Measurements from ENCODE around the gene PRF1.
"Not testable (repeated sequence)": the region's sequence is repeated elsewhere in the genome, so short reads cannot be mapped to it uniquely, and the experiment has no call there.

The PRF1 gene

GRCh38 chr10:70618663-70619062 is 16.1 kb upstream of the PRF1 start:
- H3K9ac ChIP-seq (ENCODE audit: low read depth in 1 of 2, low read length in 2 of 2), result no peak overlapping the region
- no peak overlapping the region for H3K4me3 ChIP-seq (ENCODE audit: low read depth in 1 of 2, low read length in 2 of 2)
- no peak overlapping the region for H3K27ac ChIP-seq (ENCODE audit: low read depth, low read length)
- H3K27me3 ChIP-seq (ENCODE audit: control insufficient read depth in 1 of 2, insufficient read depth in 2 of 2, low read length in 2 of 2), result no peaks in the 10 kb centered on the region
- no peaks in the 10 kb centered on the region for H3K4me1 ChIP-seq (ENCODE audit: control insufficient read depth in 1 of 2, insufficient read depth in 2 of 2, low read length in 2 of 2)
- H3K36me3 ChIP-seq (ENCODE audit: control insufficient read depth in 1 of 2, insufficient read depth in 2 of 2, low read length in 2 of 2), result no peaks in the 10 kb centered on the region
- H3K9me3 ChIP-seq (ENCODE audit: control insufficient read depth in 1 of 2, low read length in 2 of 2), result peaks cover 3 to 6% of the 10 kb centered on the region in 2 donors

- Histone ChIP-seq H3K4me3 (ENCODE audit: low read depth in 1 of 2, low read length in 2 of 2) (no peak overlapping the region), H3K27ac (ENCODE audit: low read depth, low read length) (no peak overlapping the region), H3K4me1 (ENCODE audit: control insufficient read depth in 1 of 2, insufficient read depth in 2 of 2, low read length in 2 of 2) (no peaks in the 10 kb centered on the region), H3K27me3 (ENCODE audit: control insufficient read depth in 1 of 2, insufficient read depth in 2 of 2, low read length in 2 of 2) (no peaks in the 10 kb centered on the region), H3K36me3 (ENCODE audit: control insufficient read depth in 1 of 2, insufficient read depth in 2 of 2, low read length in 2 of 2) (no peaks in the 10 kb centered on the region), H3K9me3 (ENCODE audit: control insufficient read depth in 1 of 2, low read length in 2 of 2) (peaks cover 3 to 6% of the 10 kb centered on the region in 2 donors), H3K9ac (ENCODE audit: low read depth in 1 of 2, low read length in 2 of 2) (no peak overlapping the region)
Observed at GRCh38 chr10:70617798-70618568, 15.4 kb upstream of the PRF1 start.

GRCh38 chr10:70616761-70617160 is 14.2 kb upstream of the PRF1 start:
- Histone ChIP-seq H3K4me1 (ENCODE audit: control insufficient read depth in 1 of 2, insufficient read depth in 2 of 2, low read length in 2 of 2) (no peaks in the 10 kb centered on the region), H3K9ac (ENCODE audit: low read depth in 1 of 2, low read length in 2 of 2) (no peak overlapping the region), H3K36me3 (ENCODE audit: control insufficient read depth in 1 of 2, insufficient read depth in 2 of 2, low read length in 2 of 2) (no peaks in the 10 kb centered on the region), H3K4me3 (ENCODE audit: low read depth in 1 of 2, low read length in 2 of 2) (no peak overlapping the region), H3K9me3 (ENCODE audit: control insufficient read depth in 1 of 2, low read length in 2 of 2) (peaks cover 3 to 6% of the 10 kb centered on the region in 2 donors), H3K27me3 (ENCODE audit: control insufficient read depth in 1 of 2, insufficient read depth in 2 of 2, low read length in 2 of 2) (no peaks in the 10 kb centered on the region), H3K27ac (ENCODE audit: low read depth, low read length) (no peak overlapping the region)

- Histone ChIP-seq H3K27me3 (ENCODE audit: control insufficient read depth in 1 of 2, insufficient read depth in 2 of 2, low read length in 2 of 2) (no peaks in the 10 kb centered on the region), H3K27ac (ENCODE audit: low read depth, low read length) (no peak overlapping the region), H3K9ac (ENCODE audit: low read depth in 1 of 2, low read length in 2 of 2) (no peak overlapping the region), H3K4me3 (ENCODE audit: low read depth in 1 of 2, low read length in 2 of 2) (no peak overlapping the region), H3K4me1 (ENCODE audit: control insufficient read depth in 1 of 2, insufficient read depth in 2 of 2, low read length in 2 of 2) (no peaks in the 10 kb centered on the region), H3K9me3 (ENCODE audit: control insufficient read depth in 1 of 2, low read length in 2 of 2) (peaks cover 3 to 6% of the 10 kb centered on the region in 2 donors), H3K36me3 (ENCODE audit: control insufficient read depth in 1 of 2, insufficient read depth in 2 of 2, low read length in 2 of 2) (no peaks in the 10 kb centered on the region)
Observed at GRCh38 chr10:70615784-70616522, 13.4 kb upstream of the PRF1 start.

- Histone ChIP-seq H3K36me3 (ENCODE audit: control insufficient read depth in 1 of 2, insufficient read depth in 2 of 2, low read length in 2 of 2) (no peaks in the 10 kb centered on the region), H3K4me1 (ENCODE audit: control insufficient read depth in 1 of 2, insufficient read depth in 2 of 2, low read length in 2 of 2) (no peaks in the 10 kb centered on the region), H3K4me3 (ENCODE audit: low read depth in 1 of 2, low read length in 2 of 2) (no peak overlapping the region), H3K9me3 (ENCODE audit: control insufficient read depth in 1 of 2, low read length in 2 of 2) (peaks cover under 1 to 3% of the 10 kb centered on the region in 2 donors), H3K27ac (ENCODE audit: low read depth, low read length) (no peak overlapping the region), H3K27me3 (ENCODE audit: control insufficient read depth in 1 of 2, insufficient read depth in 2 of 2, low read length in 2 of 2) (no peaks in the 10 kb centered on the region), H3K9ac (ENCODE audit: low read depth in 1 of 2, low read length in 2 of 2) (no peak overlapping the region)
Observed at GRCh38 chr10:70615211-70615610, 12.7 kb upstream of the PRF1 start.

GRCh38 chr10:70614364-70614763 is 11.8 kb upstream of the PRF1 start:
- H3K9me3 ChIP-seq (ENCODE audit: control insufficient read depth in 1 of 2, low read length in 2 of 2); H3K4me3 ChIP-seq (ENCODE audit: low read depth in 1 of 2, low read length in 2 of 2); H3K4me1 ChIP-seq (ENCODE audit: control insufficient read depth in 1 of 2, insufficient read depth in 2 of 2, low read length in 2 of 2); H3K27ac ChIP-seq (ENCODE audit: low read depth, low read length); H3K36me3 ChIP-seq (ENCODE audit: control insufficient read depth in 1 of 2, insufficient read depth in 2 of 2, low read length in 2 of 2); H3K27me3 ChIP-seq (ENCODE audit: control insufficient read depth in 1 of 2, insufficient read depth in 2 of 2, low read length in 2 of 2); H3K9ac ChIP-seq (ENCODE audit: low read depth in 1 of 2, low read length in 2 of 2): not testable (repeated sequence)

GRCh38 chr10:70613941-70614340 is 11.4 kb upstream of the PRF1 start:
- H3K27me3 ChIP-seq (ENCODE audit: control insufficient read depth in 1 of 2, insufficient read depth in 2 of 2, low read length in 2 of 2), result no peaks in the 10 kb centered on the region
- H3K4me3 ChIP-seq (ENCODE audit: low read depth in 1 of 2, low read length in 2 of 2), result no peak overlapping the region
- H3K9ac ChIP-seq (ENCODE audit: low read depth in 1 of 2, low read length in 2 of 2), result no peak overlapping the region
- no peaks in the 10 kb centered on the region for H3K4me1 ChIP-seq (ENCODE audit: control insufficient read depth in 1 of 2, insufficient read depth in 2 of 2, low read length in 2 of 2)
- no peak overlapping the region for H3K27ac ChIP-seq (ENCODE audit: low read depth, low read length)
- no peaks in the 10 kb centered on the region for H3K36me3 ChIP-seq (ENCODE audit: control insufficient read depth in 1 of 2, insufficient read depth in 2 of 2, low read length in 2 of 2)
- H3K9me3 ChIP-seq (ENCODE audit: control insufficient read depth in 1 of 2, low read length in 2 of 2), result no peaks in the 10 kb centered on the region

GRCh38 chr10:70607936-70608335 is 5.4 kb upstream of the PRF1 start:
- H3K4me1 ChIP-seq (ENCODE audit: control insufficient read depth in 1 of 2, insufficient read depth in 2 of 2, low read length in 2 of 2), result no peaks in the 10 kb centered on the region
- H3K9me3 ChIP-seq (ENCODE audit: control insufficient read depth in 1 of 2, low read length in 2 of 2), result no peaks in the 10 kb centered on the region
- no peaks in the 10 kb centered on the region for H3K36me3 ChIP-seq (ENCODE audit: control insufficient read depth in 1 of 2, insufficient read depth in 2 of 2, low read length in 2 of 2)
- H3K27me3 ChIP-seq (ENCODE audit: control insufficient read depth in 1 of 2, insufficient read depth in 2 of 2, low read length in 2 of 2), result no peaks in the 10 kb centered on the region
- no peak overlapping the region for H3K9ac ChIP-seq (ENCODE audit: low read depth in 1 of 2, low read length in 2 of 2)
- H3K27ac ChIP-seq (ENCODE audit: low read depth, low read length), result no peak overlapping the region
- H3K4me3 ChIP-seq (ENCODE audit: low read depth in 1 of 2, low read length in 2 of 2), result no peak overlapping the region

- H3K36me3 ChIP-seq (ENCODE audit: control insufficient read depth in 1 of 2, insufficient read depth in 2 of 2, low read length in 2 of 2), result no peaks in the 10 kb centered on the region
- no peak overlapping the region for H3K27ac ChIP-seq (ENCODE audit: low read depth, low read length)
- no peaks in the 10 kb centered on the region for H3K4me1 ChIP-seq (ENCODE audit: control insufficient read depth in 1 of 2, insufficient read depth in 2 of 2, low read length in 2 of 2)
- no peak overlapping the region for H3K4me3 ChIP-seq (ENCODE audit: low read depth in 1 of 2, low read length in 2 of 2)
- no peaks in the 10 kb centered on the region for H3K9me3 ChIP-seq (ENCODE audit: control insufficient read depth in 1 of 2, low read length in 2 of 2)
- H3K9ac ChIP-seq (ENCODE audit: low read depth in 1 of 2, low read length in 2 of 2), result no peak overlapping the region
- no peaks in the 10 kb centered on the region for H3K27me3 ChIP-seq (ENCODE audit: control insufficient read depth in 1 of 2, insufficient read depth in 2 of 2, low read length in 2 of 2)
Observed at GRCh38 chr10:70605161-70605560, 2.6 kb upstream of the PRF1 start.

GRCh38 chr10:70604106-70604505 is 1.6 kb upstream of the PRF1 start:
- Histone ChIP-seq H3K4me3 (ENCODE audit: low read depth in 1 of 2, low read length in 2 of 2) (no peak overlapping the region), H3K27me3 (ENCODE audit: control insufficient read depth in 1 of 2, insufficient read depth in 2 of 2, low read length in 2 of 2) (no peaks in the 10 kb centered on the region), H3K9me3 (ENCODE audit: control insufficient read depth in 1 of 2, low read length in 2 of 2) (no peaks in the 10 kb centered on the region), H3K36me3 (ENCODE audit: control insufficient read depth in 1 of 2, insufficient read depth in 2 of 2, low read length in 2 of 2) (no peaks in the 10 kb centered on the region), H3K4me1 (ENCODE audit: control insufficient read depth in 1 of 2, insufficient read depth in 2 of 2, low read length in 2 of 2) (no peaks in the 10 kb centered on the region), H3K27ac (ENCODE audit: low read depth, low read length) (no peak overlapping the region), H3K9ac (ENCODE audit: low read depth in 1 of 2, low read length in 2 of 2) (no peak overlapping the region)
